CD4-positive, CD25-positive, alpha-beta regulatory T cell (primary cell): ENCODE data around the gene KERA. TPM values are rescaled to one million over a fixed set of nuclear protein-coding genes. Genes with fewer than 3 reads are reported as not detected.

ENCODE experiments used
- ATAC-seq, 2 donors: fragments of 150-1000 bp; cut with Tn5 transposase; one replicate each; pipeline ENCODE4 v1.10.0; 2021; ENCODE audit warnings: low read depth in 2 of 2, moderate number of reproducible peaks in 2 of 2, moderate library complexity in 1 of 2
- DNase-seq, 3 donors: peaks; one replicate each; pipeline versions ENCODE4 v3.0.0 to v3.0.0-alpha.2; 2012 to 2022; ENCODE audit warnings: mixed read lengths in 1 of 3
- H3K27ac ChIP-seq: one replicate; pipeline ENCODE4 v1.7.0; 2013; ENCODE audit warnings: mild to moderate bottlenecking, low read length; ENCODE audit not compliant: insufficient read depth, poor library complexity, severe bottlenecking
- H3K27me3 ChIP-seq: one replicate; pipeline ENCODE4 v1.7.0; 2013; ENCODE audit warnings: low read length; ENCODE audit not compliant: control insufficient read depth, insufficient read depth
- H3K36me3 ChIP-seq: one replicate; pipeline ENCODE4 v1.7.0; 2013; ENCODE audit warnings: mild to moderate bottlenecking, low read length, moderate library complexity; ENCODE audit not compliant: control insufficient read depth, insufficient read depth
- H3K4me1 ChIP-seq: 2 replicates; pipeline ENCODE4 v1.7.0; 2013; ENCODE audit warnings: mild to moderate bottlenecking, low read length; ENCODE audit not compliant: insufficient read depth, control insufficient read depth, poor library complexity, severe bottlenecking
- H3K4me3 ChIP-seq: one replicate; pipeline ENCODE4 v1.7.0; 2013; ENCODE audit warnings: low read depth, mild to moderate bottlenecking, low read length, moderate library complexity
- H3K9me3 ChIP-seq, 2 experiments: 1 replicate in 1 of 2; 2 replicates in 1 of 2; pipeline ENCODE4 v1.7.0; 2013; ENCODE audit warnings: low read length in 2 of 2, mild to moderate bottlenecking in 1 of 2, moderate library complexity in 1 of 2; ENCODE audit not compliant: control insufficient read depth in 2 of 2
- H3K27ac Mint-ChIP-seq, 3 donors: one replicate each; pipeline ENCODE4 v1.8.0; 2020 to 2022; ENCODE audit warnings: mild to moderate bottlenecking in 3 of 3, mixed read lengths in 3 of 3, moderate library complexity in 2 of 3
- H3K27me3 Mint-ChIP-seq: one replicate; pipeline ENCODE4 v1.8.0; 2022; ENCODE audit warnings: mild to moderate bottlenecking, mixed read lengths
- H3K36me3 Mint-ChIP-seq: one replicate; pipeline ENCODE4 v1.8.0; 2020; ENCODE audit warnings: mixed read lengths
- H3K4me1 Mint-ChIP-seq, 4 donors: one replicate each; pipeline ENCODE4 v1.8.0; 2020 to 2022; ENCODE audit warnings: mixed read lengths in 4 of 4, mild to moderate bottlenecking in 1 of 4
- H3K4me3 Mint-ChIP-seq, 4 donors: one replicate each; pipeline ENCODE4 v1.8.0; 2020 to 2022; ENCODE audit warnings: mild to moderate bottlenecking in 4 of 4, mixed read lengths in 4 of 4, moderate library complexity in 3 of 4
- H3K9me3 Mint-ChIP-seq, 7 donors: one replicate each; pipeline ENCODE4 v1.8.0; 2020 to 2022; ENCODE audit warnings: mixed read lengths in 7 of 7, mild to moderate bottlenecking in 3 of 7, moderate library complexity in 2 of 7
- polyA plus RNA-seq, 4 donors: library from polyadenylated mRNA; unstranded; fragments of 300-500 nt; fragmentation: Illumina TruSeq; gene quantifications; one replicate each; pipeline ENCODE4 v1.2.3, GENCODE V29; 2021
- total RNA-seq: library from RNA; stranded (reverse); gene quantifications from one replicate; pipeline ENCODE4 v1.2.3, GENCODE V29; 2022

KERA gene
- total and polyA plus RNA-seq, 5 donors from 2014 or later = not detected

GRCh38 chr12:91052026-91052425, 5.8 kb downstream of the KERA start:
- Mint-ChIP-seq H3K9me3 (no peaks in the 10 kb centered on the region), H3K4me3 (no peak overlapping the region)
- no peak for ATAC-seq

DNA sequence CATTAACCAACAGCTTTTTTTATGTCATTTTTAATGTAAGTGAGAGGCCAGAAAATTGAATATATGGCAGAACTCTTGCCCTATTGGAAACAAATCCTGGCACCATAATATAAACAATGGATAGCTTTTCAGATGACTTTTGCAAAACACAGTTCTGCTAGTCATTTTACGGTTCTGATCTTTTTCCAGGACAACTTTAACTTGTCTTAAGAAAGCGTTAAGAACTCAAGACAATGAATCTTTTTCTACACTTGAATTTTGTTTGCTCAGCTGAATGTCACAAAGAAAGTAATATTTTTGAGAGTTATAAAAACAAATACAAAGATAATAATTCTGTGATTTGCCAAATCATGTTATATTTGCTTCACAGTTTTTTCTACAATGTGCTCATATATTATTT, 13.2 kb downstream of the KERA start:
- H3K4me1 ChIP-seq = no peaks in the 10 kb centered on the region
- no peaks in the 10 kb centered on the region for H3K9me3 ChIP-seq
- no peaks in the 10 kb centered on the region for H3K36me3 ChIP-seq
- H3K27me3 ChIP-seq = no peaks in the 10 kb centered on the region
- no peak overlapping the region for H3K27ac ChIP-seq
- Mint-ChIP-seq H3K27ac (no peak overlapping the region), H3K4me1 (no peaks in the 10 kb centered on the region), H3K36me3 (no peaks in the 10 kb centered on the region), H3K27me3 (no peaks in the 10 kb centered on the region), H3K4me3 (no peak overlapping the region), H3K9me3 (peaks cover 0 to 1% (median 0%) of the 10 kb centered on the region in 7 donors)
- no peak for DNase-seq
- H3K4me3 ChIP-seq = no peak overlapping the region
- ATAC-seq = no peak

More at GRCh38 chr12:91052026-91052425, 5.8 kb downstream of the KERA start:
- Histone ChIP-seq H3K36me3 (no peaks in the 10 kb centered on the region), H3K9me3 (no peaks in the 10 kb centered on the region), H3K27me3 (no peaks in the 10 kb centered on the region), H3K4me1 (no peaks in the 10 kb centered on the region), H3K4me3 (no peak overlapping the region), H3K27ac (no peak overlapping the region)
- Mint-ChIP-seq H3K4me1 (no peaks in the 10 kb centered on the region), H3K36me3 (no peaks in the 10 kb centered on the region), H3K27me3 (no peaks in the 10 kb centered on the region), H3K27ac (no peak overlapping the region)
- DNase-seq = no peak

DNA sequence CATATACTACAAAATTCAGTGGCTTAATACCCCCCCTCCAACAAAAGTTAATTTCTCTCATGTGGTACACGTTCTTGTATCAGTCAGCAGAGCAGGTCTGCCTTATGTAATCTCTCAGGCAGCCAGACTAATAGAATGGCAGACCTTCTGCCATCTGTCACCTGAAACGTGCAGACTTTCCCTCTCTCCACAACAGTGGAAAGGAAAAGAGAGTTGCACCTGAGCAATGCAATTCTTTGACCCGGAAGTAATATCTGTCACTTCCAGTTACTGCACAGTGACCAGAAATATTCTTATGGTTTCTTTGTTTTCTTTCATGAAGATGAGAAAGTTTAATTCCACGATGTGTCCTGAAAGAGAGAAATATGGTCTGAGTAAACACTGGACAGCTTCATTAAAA, 14.4 kb downstream of the KERA start:
- Mint-ChIP-seq H3K9me3 (peaks cover 0 to 1% (median 0%) of the 10 kb centered on the region in 7 donors), H3K27ac (no peak overlapping the region), H3K4me1 (no peaks in the 10 kb centered on the region), H3K36me3 (no peaks in the 10 kb centered on the region), H3K4me3 (no peak overlapping the region), H3K27me3 (no peaks in the 10 kb centered on the region)
- Histone ChIP-seq H3K27me3 (no peaks in the 10 kb centered on the region), H3K27ac (no peak overlapping the region), H3K4me1 (no peaks in the 10 kb centered on the region), H3K9me3 (no peaks in the 10 kb centered on the region), H3K4me3 (no peak overlapping the region), H3K36me3 (no peaks in the 10 kb centered on the region)
- ATAC-seq (no peak), DNase-seq (no peak)

- Histone ChIP-seq H3K27ac (no peak overlapping the region), H3K4me3 (no peak overlapping the region), H3K27me3 (no peaks in the 10 kb centered on the region), H3K4me1 (no peaks in the 10 kb centered on the region), H3K36me3 (no peaks in the 10 kb centered on the region), H3K9me3 (no peaks in the 10 kb centered on the region)
- no peaks in the 10 kb centered on the region for H3K36me3 Mint-ChIP-seq
- DNase-seq (no peak), ATAC-seq (no peak)
- H3K4me3 Mint-ChIP-seq = no peak overlapping the region
- no peaks in the 10 kb centered on the region for H3K27me3 Mint-ChIP-seq
- no peak overlapping the region for H3K27ac Mint-ChIP-seq
- no peaks in the 10 kb centered on the region for H3K4me1 Mint-ChIP-seq
- no peaks in the 10 kb centered on the region for H3K9me3 Mint-ChIP-seq
Measured at GRCh38 chr12:91040096-91040755, 17.6 kb downstream of the KERA start.

- Mint-ChIP-seq H3K4me1 (no peaks in the 10 kb centered on the region), H3K9me3 (no peaks in the 10 kb centered on the region), H3K4me3 (no peak overlapping the region), H3K36me3 (no peaks in the 10 kb centered on the region), H3K27ac (no peak overlapping the region), H3K27me3 (no peaks in the 10 kb centered on the region)
- no peak for DNase-seq
- no peaks in the 10 kb centered on the region for H3K36me3 ChIP-seq
- no peaks in the 10 kb centered on the region for H3K9me3 ChIP-seq
- H3K27me3 ChIP-seq = no peaks in the 10 kb centered on the region
- no peak overlapping the region for H3K4me3 ChIP-seq
- no peak overlapping the region for H3K27ac ChIP-seq
- ATAC-seq = no peak
- no peaks in the 10 kb centered on the region for H3K4me1 ChIP-seq
Measured at GRCh38 chr12:91037276-91037675, 20.5 kb downstream of the KERA start.

DNA sequence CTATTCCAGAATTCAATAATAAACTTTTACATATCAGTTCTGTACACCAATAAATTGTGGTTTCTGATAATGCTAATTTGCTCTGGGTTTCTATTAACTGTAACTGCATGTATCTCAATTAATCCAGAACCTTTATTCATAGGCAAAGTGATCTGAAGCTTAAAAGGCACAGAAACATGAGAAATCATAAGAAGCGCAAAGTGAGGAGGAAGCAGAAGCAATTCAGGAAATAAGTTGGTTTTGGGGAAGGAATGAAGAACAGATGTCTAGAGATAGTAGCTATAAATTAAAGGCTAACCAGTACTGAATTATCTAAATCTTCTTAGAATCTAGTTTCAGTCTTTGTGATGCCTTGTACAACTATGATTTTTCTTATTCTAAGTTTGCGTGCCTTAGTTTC, 24.6 kb downstream of the KERA start:
- H3K36me3 Mint-ChIP-seq = no peaks in the 10 kb centered on the region
- no peaks in the 10 kb centered on the region for H3K4me1 Mint-ChIP-seq
- Histone ChIP-seq H3K4me3 (no peak overlapping the region), H3K27ac (no peak overlapping the region), H3K4me1 (no peaks in the 10 kb centered on the region), H3K9me3 (no peaks in the 10 kb centered on the region), H3K27me3 (no peaks in the 10 kb centered on the region), H3K36me3 (no peaks in the 10 kb centered on the region)
- no peak for ATAC-seq
- no peak for DNase-seq
- H3K27ac Mint-ChIP-seq = no peak overlapping the region
- H3K4me3 Mint-ChIP-seq = no peak overlapping the region
- H3K9me3 Mint-ChIP-seq = no peaks in the 10 kb centered on the region
- H3K27me3 Mint-ChIP-seq = no peaks in the 10 kb centered on the region

GRCh38 chr12:91023326-91024004, 34.4 kb downstream of the KERA start:
- H3K4me3 ChIP-seq = no peak overlapping the region
- Mint-ChIP-seq H3K9me3 (peaks cover 0 to 4% (median 0%) of the 10 kb centered on the region in 7 donors), H3K36me3 (no peaks in the 10 kb centered on the region), H3K4me3 (no peak overlapping the region), H3K27ac (no peak overlapping the region), H3K4me1 (no peaks in the 10 kb centered on the region), H3K27me3 (no peaks in the 10 kb centered on the region)
- H3K27me3 ChIP-seq = no peaks in the 10 kb centered on the region
- H3K27ac ChIP-seq = no peak overlapping the region
- H3K4me1 ChIP-seq = no peaks in the 10 kb centered on the region
- DNase-seq (no peak), ATAC-seq (no peak)
- H3K36me3 ChIP-seq = no peaks in the 10 kb centered on the region
- H3K9me3 ChIP-seq = no peaks in the 10 kb centered on the region

GRCh38 chr12:91021076-91021475, 36.7 kb downstream of the KERA start:
- DNase-seq (no peak), ATAC-seq (no peak)
- no peaks in the 10 kb centered on the region for H3K4me1 ChIP-seq
- no peak overlapping the region for H3K27ac Mint-ChIP-seq
- no peak overlapping the region for H3K4me3 ChIP-seq
- peaks cover 4% of the 10 kb centered on the region for H3K27me3 Mint-ChIP-seq
- H3K9me3 Mint-ChIP-seq = peaks cover 0 to 4% (median 0%) of the 10 kb centered on the region in 7 donors
- H3K27me3 ChIP-seq = no peaks in the 10 kb centered on the region
- H3K27ac ChIP-seq = no peak overlapping the region
- H3K36me3 ChIP-seq = no peaks in the 10 kb centered on the region
- H3K36me3 Mint-ChIP-seq = no peaks in the 10 kb centered on the region
- H3K4me1 Mint-ChIP-seq = no peaks in the 10 kb centered on the region
- H3K4me3 Mint-ChIP-seq = no peak overlapping the region
- no peaks in the 10 kb centered on the region for H3K9me3 ChIP-seq
